Amniotic stem cell (primary cell): ENCODE data around the gene RPS10.

ENCODE experiments used
- DNase-seq: peaks from one replicate; lab custom pipeline; 2025; lab: John Stamatoyannopoulos, UW

Gene RPS10

DNA sequence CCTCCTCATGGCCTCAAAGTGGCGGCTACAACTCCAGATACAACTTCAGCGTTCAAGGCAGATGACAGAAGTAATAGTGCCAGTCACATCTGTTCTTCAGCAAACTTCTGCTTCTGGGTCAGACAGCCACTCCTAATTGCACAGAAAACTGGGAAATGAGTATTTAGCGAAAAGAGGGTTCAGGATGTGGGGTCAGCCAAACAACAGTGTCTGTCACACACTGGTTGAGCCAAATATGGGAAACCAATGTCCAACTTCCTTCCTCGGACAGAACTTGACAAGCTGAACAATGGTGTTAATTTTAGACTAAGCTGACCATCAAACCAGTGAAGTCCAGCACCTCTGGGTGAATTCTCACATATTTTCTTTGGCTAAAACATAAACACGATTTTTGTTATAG is 55.5 kb downstream of the RPS10 start:
- DNase-seq = no peak

GRCh38 chr6:34369385-34369784 is 56.5 kb downstream of the RPS10 start:
- DNase-seq = no peak
